ENCODE data around the gene MED13L.

GRCh38 chr12:116261525-116262100, 15.9 kb downstream of the MED13L start:
- TF ChIP-seq EZH2 (IDR thresholded peaks at IDR 0.05; ENCODE audit: insufficient read depth, poor library complexity, severe bottlenecking) (no peak), EZH2phosphoT487 (IDR thresholded peaks at IDR 0.05; ENCODE audit: insufficient read depth, low read depth) (no peak)
